Endothelial cell of umbilical vein (primary cell): Measurements from ENCODE around the gene RMC1. TPM values are rescaled to one million over a fixed set of nuclear protein-coding genes. Genes with fewer than 3 reads are reported as not detected.
A peak's percentile ranks its signal among the peaks of the same experiment; 100 is the strongest.

Source experiments
- BruUV-seq: library from RNA; stranded (reverse); fragments of 400-500 nt; replicated peaks from 2 replicates; lab custom pipeline; 2021; lab: Mats Ljungman, UMichigan
- CTCF ChIA-PET: fragments of 300-600, 350-600 bp; sonication (Branson Sonifier 250); formaldehyde crosslinking; loops from one replicate; lab custom pipeline; 2021; ENCODE audit warnings: antibody characterized with exemption, inconsistent platforms; lab: Charles Lee
- POLR2A ChIA-PET: fragments of 300-600, 350-600 bp; sonication (Branson Sonifier 250); formaldehyde crosslinking; loops from one replicate; lab custom pipeline; 2021; ENCODE audit warnings: antibody characterized with exemption, inconsistent platforms; lab: Charles Lee
- DNase-seq: peaks from one replicate; pipeline ENCODE4 v3.0.0-alpha.2; 2011; ENCODE audit warnings: low read depth, low spot score
- FAIRE-seq: peaks from 2 replicates; lab custom pipeline; 2011; peaks lifted over from hg19 to GRCh38; lab: Jason Lieb, UNC
- H2AFZ ChIP-seq: 2 replicates; pipeline ENCODE4 v1.6.0; 2012; ENCODE audit warnings: low read depth, low read length, control low read depth, inconsistent platforms
- H3K27ac ChIP-seq: 2 replicates; pipeline ENCODE4 v1.5.1; 2011; ENCODE audit warnings: low read depth, mild to moderate bottlenecking, control low read depth, low read length, moderate library complexity; ENCODE audit not compliant: insufficient read depth
- H3K27me3 ChIP-seq, 2 experiments: 2 replicates each; pipeline versions ENCODE4 v1.6.0 to v1.6.1; 2011; ENCODE audit warnings: low read length in 2 of 2, mixed read lengths in 1 of 2; ENCODE audit not compliant: control insufficient read depth in 2 of 2, insufficient read depth in 2 of 2
- H3K36me3 ChIP-seq, 2 experiments: 2 replicates in 1 of 2; 3 replicates in 1 of 2; pipeline ENCODE4 v1.5.1; 2011; ENCODE audit warnings: low read length in 2 of 2, mild to moderate bottlenecking in 1 of 2, moderate library complexity in 1 of 2; ENCODE audit not compliant: control insufficient read depth in 2 of 2, insufficient read depth in 2 of 2; ENCODE audit errors: extremely low read depth in 1 of 2
- H3K4me1 ChIP-seq: 3 replicates; pipeline ENCODE4 v1.5.1; 2011; ENCODE audit warnings: mild to moderate bottlenecking, low read length; ENCODE audit not compliant: control insufficient read depth, insufficient read depth; ENCODE audit errors: extremely low read depth
- H3K4me2 ChIP-seq: 2 replicates; pipeline ENCODE4 v1.6.1; 2011; ENCODE audit warnings: low read length, control low read depth, mixed read lengths; ENCODE audit not compliant: insufficient read depth
- H3K4me3 ChIP-seq, 3 experiments: fragments of 200-600 bp in 1 of 3; sonication (generic), shearing (Covaris generic) in 1 of 3; replicated peaks in 1 of 3; 2 replicates each; pipeline ENCODE4 v1.5.1; 2011 to 2016; ENCODE audit warnings: control low read depth in 3 of 3, low read length in 3 of 3, mild to moderate bottlenecking in 2 of 3, inconsistent platforms in 1 of 3, low read depth in 1 of 3, moderate library complexity in 1 of 3; ENCODE audit not compliant: insufficient read depth in 1 of 3
- H3K79me2 ChIP-seq: 2 replicates; pipeline ENCODE4 v1.6.0; 2012; ENCODE audit warnings: low read length, inconsistent platforms; ENCODE audit not compliant: control insufficient read depth, insufficient read depth
- H3K9ac ChIP-seq: replicated peaks from 2 replicates; pipeline ENCODE3; 2011; ENCODE audit warnings: low read length, control low read depth; ENCODE audit not compliant: insufficient read depth; ENCODE audit errors: extremely low read depth
- H3K9me1 ChIP-seq: replicated peaks from 3 replicates; pipeline ENCODE4 v1.6.0; 2011; ENCODE audit warnings: mild to moderate bottlenecking, low read length; ENCODE audit not compliant: control insufficient read depth, insufficient read depth; ENCODE audit errors: extremely low read depth
- H3K9me3 ChIP-seq: replicated peaks from 2 replicates; pipeline ENCODE4 v1.5.1; 2012; ENCODE audit warnings: low read length, inconsistent platforms; ENCODE audit not compliant: control insufficient read depth, insufficient read depth
- H4K20me1 ChIP-seq: replicated peaks from 2 replicates; pipeline ENCODE3; 2011; ENCODE audit warnings: mild to moderate bottlenecking, low read length; ENCODE audit not compliant: control insufficient read depth, insufficient read depth; ENCODE audit errors: extremely low read depth
- EZH2 ChIP-seq: IDR thresholded peaks from 2 replicates; pipeline ENCODE4 v1.6.1; 2012; ENCODE audit warnings: borderline replicate concordance, low read depth, mild to moderate bottlenecking, moderate library complexity, low read length, inconsistent platforms; ENCODE audit not compliant: severe bottlenecking
- FOS ChIP-seq: IDR thresholded peaks from 2 replicates; pipeline ENCODE4 v1.6.1; 2011; ENCODE audit warnings: mild to moderate bottlenecking, low read length, moderate library complexity, borderline replicate concordance; ENCODE audit not compliant: insufficient read depth
- GATA2 ChIP-seq: IDR thresholded peaks from 2 replicates; pipeline ENCODE4 v1.7.0; 2011; ENCODE audit warnings: low read depth, mild to moderate bottlenecking, moderate library complexity, mixed read lengths, low read length; ENCODE audit not compliant: insufficient read length, insufficient read depth
- JUN ChIP-seq: IDR thresholded peaks from 2 replicates; pipeline ENCODE4 v1.6.1; 2011; ENCODE audit warnings: borderline replicate concordance, low read depth; ENCODE audit not compliant: insufficient read length, insufficient read depth
- MYC ChIP-seq: IDR thresholded peaks from one replicate; pipeline ENCODE4 v1.6.1; 2011; ENCODE audit warnings: mild to moderate bottlenecking, low read depth, low read length
- POLR2A ChIP-seq: IDR thresholded peaks from 2 replicates; pipeline ENCODE4 v1.6.1; 2012; ENCODE audit warnings: low read depth, mild to moderate bottlenecking, control low read depth, low read length
- POLR2AphosphoS5 ChIP-seq: IDR thresholded peaks from 2 replicates; pipeline ENCODE4 v1.6.1; 2012; ENCODE audit warnings: low read depth, mild to moderate bottlenecking, control low read depth, low read length, moderate library complexity; ENCODE audit not compliant: insufficient read depth
- dilution Hi-C: fragments of 300-500 bp; cut with MboI; formaldehyde crosslinking; loops from one replicate; pipeline ENCODE4 v1.15.0; 2019; ENCODE audit warnings: low sequenced_read_pairs; ENCODE audit not compliant: extremely low pct_ligation_motif_present
- intact Hi-C: fragments of 100-400 bp; cut with micrococcal nuclease; formaldehyde crosslinking; loops from one replicate; pipeline ENCODE4 v1.10.0; 2022
- polyA plus RNA-seq, 4 experiments: library from polyadenylated mRNA; depleted of rRNA in 3 of 4; stranded (reverse) in 3 of 4; unstranded in 1 of 4; fragments of >200 nt; gene quantifications; 2 replicates each; pipeline versions ENCODE4 v1.2.1 to v1.2.3, GENCODE V29; 2011 to 2012; ENCODE audit warnings: missing spikeins in 1 of 4
- total RNA-seq: library from RNA; stranded (reverse); gene quantifications from 2 replicates; pipeline ENCODE4 v1.2.3, GENCODE V29; 2021
- TF ChIP-seq, protein P1 (sequence below), 2 donors: IDR thresholded peaks; 1 replicate in 1 of 2; 2 replicates in 1 of 2; pipeline ENCODE4 v1.5.1; 2011; ENCODE audit warnings: low read length in 2 of 2, mild to moderate bottlenecking in 2 of 2, moderate library complexity in 2 of 2, control low read depth in 1 of 2, inconsistent platforms in 1 of 2, low read depth in 1 of 2; ENCODE audit not compliant: insufficient read depth in 1 of 2; ENCODE audit errors: extremely low read depth in 1 of 2
- TF ChIP-seq, protein P2 (sequence below): IDR thresholded peaks from 2 replicates; pipeline ENCODE4 v1.6.1; 2011; ENCODE audit not compliant: insufficient read depth, insufficient read length

The RMC1 gene
- total and polyA plus RNA-seq, 2 donors (not counting 3 experiments of a cell fraction or from before 2014, with no cell fraction given), result 26.2 to 29.7 TPM

DNA sequence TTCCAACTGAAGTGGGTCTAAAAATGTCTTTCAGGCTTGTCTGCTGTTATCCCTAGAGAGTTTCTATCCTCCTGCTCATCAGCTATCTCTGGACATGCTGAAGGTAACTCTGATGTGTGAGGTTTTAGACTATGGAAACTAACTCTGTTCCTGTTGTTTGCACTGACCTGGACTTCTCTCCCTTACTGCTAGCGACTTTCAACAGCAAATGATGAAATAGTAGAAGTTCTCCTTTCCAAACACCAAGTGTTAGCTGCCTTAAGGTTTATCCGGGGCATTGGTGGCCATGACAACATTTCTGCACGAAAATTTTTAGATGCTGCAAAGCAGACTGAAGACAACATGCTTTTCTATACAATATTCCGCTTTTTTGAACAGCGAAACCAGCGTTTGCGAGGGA lies 26.9 kb downstream of the RMC1 start:
- H3K36me3 ChIP-seq, result peaks cover 29 to 41% of the 10 kb centered on the region in 2 experiments
- DNase-seq, result no peak
- H3K9ac ChIP-seq, result no peak overlapping the region
- no peak overlapping the region for H3K4me3 ChIP-seq
- dilution Hi-C loops (no loop called here), intact Hi-C loops (no loop called here)
- ChIA-PET CTCF (interaction anchor here (0.9 kb wide), 1 partner anchor 173 kb away, joined by 3 read pairs; no protein-coding TSS in a partner anchor), POLR2A (no interaction called here)
- no peak overlapping the region for H2AFZ ChIP-seq
- peak; percentile 55 for FAIRE-seq
- no peaks in the 10 kb centered on the region for H3K79me2 ChIP-seq
- peaks cover 8% of the 10 kb centered on the region for H3K4me1 ChIP-seq
- no peaks in the 10 kb centered on the region for H4K20me1 ChIP-seq
- no peak for TF ChIP-seq POLR2A
- H3K4me2 ChIP-seq, result no peak overlapping the region
- H3K9me1 ChIP-seq, result no peaks in the 10 kb centered on the region
- no peaks in the 10 kb centered on the region for H3K27me3 ChIP-seq
- no TSS peak for BruUV-seq
- H3K9me3 ChIP-seq, result no peaks in the 10 kb centered on the region
- H3K27ac ChIP-seq, result no peak overlapping the region

DNA sequence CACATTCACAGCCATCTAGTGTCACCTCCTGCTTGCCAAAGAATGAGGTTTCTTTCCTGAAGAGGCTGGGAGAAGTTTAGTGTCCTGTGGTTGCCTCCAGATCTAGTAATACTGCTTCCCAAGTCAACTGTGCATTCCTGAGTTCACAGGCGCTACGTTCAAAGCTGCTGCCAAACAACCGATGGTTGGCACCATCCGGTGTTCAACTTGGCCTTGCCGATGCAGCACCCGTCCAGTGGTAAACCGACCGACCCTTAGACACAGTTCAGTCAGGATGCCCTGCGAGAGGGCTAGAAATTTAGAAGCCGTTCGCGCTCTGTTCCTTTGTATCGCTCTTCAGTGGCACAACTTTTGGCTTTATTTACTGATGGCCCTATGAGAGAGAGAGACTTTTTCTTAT lies 28.6 kb downstream of the RMC1 start:
- Histone ChIP-seq H3K79me2 (no peaks in the 10 kb centered on the region), H3K4me3 (no peak overlapping the region), H3K27me3 (no peaks in the 10 kb centered on the region), H3K9me1 (no peaks in the 10 kb centered on the region), H4K20me1 (no peaks in the 10 kb centered on the region), H3K4me2 (no peak overlapping the region), H3K9ac (no peak overlapping the region), H3K9me3 (no peaks in the 10 kb centered on the region), H2AFZ (no peak overlapping the region), H3K27ac (no peak overlapping the region), H3K4me1 (peaks cover 8% of the 10 kb centered on the region), H3K36me3 (peaks cover 33 to 39% of the 10 kb centered on the region in 2 experiments)
- POLR2A ChIA-PET, result no interaction called here
- no TSS peak for BruUV-seq
- FAIRE-seq (peak; percentile 15), DNase-seq (no peak)
- CTCF ChIA-PET, result interaction anchor here (1.0 to 1.2 kb wide), 2 partner anchors 9 to 16 kb away, joined by 3 to 6 read pairs; no protein-coding TSS in a partner anchor
- dilution Hi-C loops (no loop called here), intact Hi-C loops (no loop called here)
- TF ChIP-seq MYC (no peak), POLR2AphosphoS5 (no peak), JUN (no peak), FOS (no peak), POLR2A (no peak), EZH2 (no peak), GATA2 (no peak)
- TF ChIP-seq, protein P1, sequence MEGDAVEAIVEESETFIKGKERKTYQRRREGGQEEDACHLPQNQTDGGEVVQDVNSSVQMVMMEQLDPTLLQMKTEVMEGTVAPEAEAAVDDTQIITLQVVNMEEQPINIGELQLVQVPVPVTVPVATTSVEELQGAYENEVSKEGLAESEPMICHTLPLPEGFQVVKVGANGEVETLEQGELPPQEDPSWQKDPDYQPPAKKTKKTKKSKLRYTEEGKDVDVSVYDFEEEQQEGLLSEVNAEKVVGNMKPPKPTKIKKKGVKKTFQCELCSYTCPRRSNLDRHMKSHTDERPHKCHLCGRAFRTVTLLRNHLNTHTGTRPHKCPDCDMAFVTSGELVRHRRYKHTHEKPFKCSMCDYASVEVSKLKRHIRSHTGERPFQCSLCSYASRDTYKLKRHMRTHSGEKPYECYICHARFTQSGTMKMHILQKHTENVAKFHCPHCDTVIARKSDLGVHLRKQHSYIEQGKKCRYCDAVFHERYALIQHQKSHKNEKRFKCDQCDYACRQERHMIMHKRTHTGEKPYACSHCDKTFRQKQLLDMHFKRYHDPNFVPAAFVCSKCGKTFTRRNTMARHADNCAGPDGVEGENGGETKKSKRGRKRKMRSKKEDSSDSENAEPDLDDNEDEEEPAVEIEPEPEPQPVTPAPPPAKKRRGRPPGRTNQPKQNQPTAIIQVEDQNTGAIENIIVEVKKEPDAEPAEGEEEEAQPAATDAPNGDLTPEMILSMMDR (IDR thresholded peaks at IDR 0.05; ENCODE audit: extremely low read depth in 1 of 2, insufficient read depth in 1 of 2, low read depth in 1 of 2, low read length in 2 of 2), result no peak
- TF ChIP-seq, protein P2, sequence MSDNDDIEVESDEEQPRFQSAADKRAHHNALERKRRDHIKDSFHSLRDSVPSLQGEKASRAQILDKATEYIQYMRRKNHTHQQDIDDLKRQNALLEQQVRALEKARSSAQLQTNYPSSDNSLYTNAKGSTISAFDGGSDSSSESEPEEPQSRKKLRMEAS, result no peak
